Thyroid gland (tissue), 4 donors: ENCODE data around the gene AMOT. TPM values are rescaled to one million over a fixed set of nuclear protein-coding genes. Genes with fewer than 3 reads are reported as not detected.
A peak's percentile ranks its signal among the peaks of the same experiment; 100 is the strongest.

Experiments
- DNase-seq, 2 donors: peaks; one replicate each; pipeline ENCODE4 v3.0.0-alpha.2; 2019
- H3K27ac ChIP-seq, 3 donors: fragments of 200-600 bp; sonication (generic); 1 replicate in 2 of 3; 2 replicates in 1 of 3; pipeline ENCODE4 v1.5.1; 2016 to 2019; ENCODE audit warnings: mild to moderate bottlenecking in 1 of 3, moderate library complexity in 1 of 3
- H3K27me3 ChIP-seq: fragments of 200-600 bp; sonication (generic); one replicate; pipeline ENCODE4 v1.5.1; 2019
- H3K36me3 ChIP-seq, 2 donors: fragments of 200-600 bp; sonication (generic); one replicate each; pipeline ENCODE4 v1.5.1; 2016 to 2019
- H3K4me1 ChIP-seq, 2 donors: fragments of 200-600 bp; sonication (generic); one replicate each; pipeline ENCODE4 v1.5.1; 2017 to 2019
- H3K4me3 ChIP-seq, 3 donors: fragments of 200-600 bp; sonication (generic); replicated peaks in 1 of 3; 1 replicate in 2 of 3; 2 replicates in 1 of 3; pipeline ENCODE4 v1.5.1; 2016; ENCODE audit warnings: mild to moderate bottlenecking in 1 of 3
- H3K9me3 ChIP-seq: fragments of 200-600 bp; sonication (generic); one replicate; pipeline ENCODE4 v1.5.1; 2017
- POLR2A ChIP-seq, 2 donors: fragments of 450-650 bp; IDR thresholded peaks; one replicate each; pipeline ENCODE4 v1.6.1; 2017; ENCODE audit warnings: antibody characterized with exemption in 2 of 2, mild to moderate bottlenecking in 2 of 2, moderate library complexity in 1 of 2
- WGBS, 2 donors: methylation state at CpG; one replicate each; pipeline ENCODE4 v1.1.5; 2017; 5-methylcytosine and 5-hydroxymethylcytosine counted together
- intact Hi-C: fragments of 100-400 bp; cut with DNase I; formaldehyde crosslinking; loops from one replicate; pipeline ENCODE4 v1.15.1; 2023
- total RNA-seq, 4 donors: library from RNA; depleted of rRNA; stranded (reverse); fragments of >200 nt; gene quantifications; one replicate each; pipeline ENCODE4 v1.2.3, GENCODE V29; 2016
- TF ChIP-seq, protein P1 (sequence below), 6 experiments: fragments of 200-600 bp in 3 of 6; fragments of 450-650 bp in 3 of 6; sonication (generic) in 3 of 6; IDR thresholded peaks; one replicate each; pipeline ENCODE4 v1.5.1; 2016 to 2019; ENCODE audit warnings: antibody characterized with exemption in 6 of 6, mild to moderate bottlenecking in 2 of 6, inconsistent platforms in 1 of 6, moderate library complexity in 1 of 6

Gene AMOT
- total RNA-seq, 4 donors from 2014 or later, result 8.0 to 20.7 (median 14.1) TPM

DNA sequence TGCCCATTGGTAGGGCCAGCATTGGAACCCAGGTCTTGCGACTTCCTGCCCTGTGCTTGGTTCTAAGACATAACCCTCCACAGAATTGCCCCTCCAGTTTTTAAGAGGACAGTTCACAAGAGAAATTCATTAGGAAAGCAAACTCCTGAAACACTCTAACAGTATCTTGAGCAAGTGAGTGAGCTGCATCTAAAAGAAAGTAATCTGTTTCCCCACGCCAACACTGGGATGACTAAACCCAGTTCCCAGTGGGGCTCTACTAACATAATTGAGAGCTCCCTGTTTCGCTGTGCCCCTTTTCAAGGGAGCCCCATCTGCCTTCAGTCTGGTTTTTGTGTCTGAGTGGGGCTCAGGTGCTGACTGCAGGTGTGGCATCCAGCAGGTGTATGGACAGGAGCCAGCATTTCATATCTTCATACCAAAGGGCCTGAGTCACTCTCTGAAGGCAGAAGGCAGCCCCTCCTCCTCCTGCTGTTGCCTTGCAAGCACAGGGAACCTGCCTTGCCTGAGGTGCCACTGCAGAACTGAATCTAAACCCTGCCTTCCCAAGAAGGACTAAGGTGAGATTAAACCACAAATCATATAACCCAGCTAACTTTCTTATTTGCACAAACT, 8.0 kb downstream of the AMOT start:
- no peaks in the 10 kb centered on the region for H3K27me3 ChIP-seq
- peak; percentile 82 to 83 for DNase-seq
- H3K4me3 ChIP-seq, result no peak overlapping the region
- TF ChIP-seq, protein P1, sequence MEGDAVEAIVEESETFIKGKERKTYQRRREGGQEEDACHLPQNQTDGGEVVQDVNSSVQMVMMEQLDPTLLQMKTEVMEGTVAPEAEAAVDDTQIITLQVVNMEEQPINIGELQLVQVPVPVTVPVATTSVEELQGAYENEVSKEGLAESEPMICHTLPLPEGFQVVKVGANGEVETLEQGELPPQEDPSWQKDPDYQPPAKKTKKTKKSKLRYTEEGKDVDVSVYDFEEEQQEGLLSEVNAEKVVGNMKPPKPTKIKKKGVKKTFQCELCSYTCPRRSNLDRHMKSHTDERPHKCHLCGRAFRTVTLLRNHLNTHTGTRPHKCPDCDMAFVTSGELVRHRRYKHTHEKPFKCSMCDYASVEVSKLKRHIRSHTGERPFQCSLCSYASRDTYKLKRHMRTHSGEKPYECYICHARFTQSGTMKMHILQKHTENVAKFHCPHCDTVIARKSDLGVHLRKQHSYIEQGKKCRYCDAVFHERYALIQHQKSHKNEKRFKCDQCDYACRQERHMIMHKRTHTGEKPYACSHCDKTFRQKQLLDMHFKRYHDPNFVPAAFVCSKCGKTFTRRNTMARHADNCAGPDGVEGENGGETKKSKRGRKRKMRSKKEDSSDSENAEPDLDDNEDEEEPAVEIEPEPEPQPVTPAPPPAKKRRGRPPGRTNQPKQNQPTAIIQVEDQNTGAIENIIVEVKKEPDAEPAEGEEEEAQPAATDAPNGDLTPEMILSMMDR (IDR thresholded peaks at IDR 0.05), result no peak
- no peak for TF ChIP-seq POLR2A (IDR thresholded peaks at IDR 0.05)
- H3K9me3 ChIP-seq, result no peaks in the 10 kb centered on the region
- intact Hi-C loops, result no loop called here
- no peak overlapping the region for H3K27ac ChIP-seq
- H3K4me1 ChIP-seq, result peaks cover 0 to 4% of the 10 kb centered on the region in 2 donors
- H3K36me3 ChIP-seq, result no peaks in the 10 kb centered on the region
- WGBS, 2 donors, result 61 to 81% methylated on average over 3 of the region's 3 CpGs

DNA sequence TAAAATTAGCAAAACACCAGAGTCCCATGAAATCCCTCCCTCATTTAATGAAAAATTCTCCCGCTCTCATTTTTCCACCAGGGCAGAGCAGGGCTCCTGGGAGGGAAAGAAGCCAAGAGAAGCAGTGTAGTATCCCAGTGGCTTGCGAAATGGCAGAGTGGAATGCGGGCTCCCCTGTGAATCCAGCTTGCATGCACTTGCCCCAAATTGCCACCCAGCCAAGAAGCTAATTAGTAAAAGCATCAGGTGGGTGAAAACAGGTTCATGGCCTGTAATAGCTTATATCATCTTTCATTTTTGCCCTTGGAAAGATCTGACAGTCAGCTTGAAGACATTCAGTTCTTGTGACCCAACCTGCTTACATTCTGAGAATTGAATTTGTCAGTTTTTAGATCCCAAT, 10.1 kb downstream of the AMOT start:
- no peaks in the 10 kb centered on the region for H3K9me3 ChIP-seq
- DNase-seq, result no peak
- H3K4me1 ChIP-seq, result peaks cover 0 to 4% of the 10 kb centered on the region in 2 donors
- H3K36me3 ChIP-seq, result no peaks in the 10 kb centered on the region
- WGBS, 2 donors, result 93 to 94% methylated on average over 3 of the region's 3 CpGs
- no peak overlapping the region for H3K4me3 ChIP-seq
- no peak overlapping the region for H3K27ac ChIP-seq
- H3K27me3 ChIP-seq, result no peaks in the 10 kb centered on the region
- no peak for TF ChIP-seq POLR2A (IDR thresholded peaks at IDR 0.05)
- TF ChIP-seq, protein P1 (IDR thresholded peaks at IDR 0.05), result no peak
- intact Hi-C loops, result no loop called here

GRCh38 chrX:112827292-112827903, 13.2 kb downstream of the AMOT start:
- no peaks in the 10 kb centered on the region for H3K27me3 ChIP-seq
- H3K36me3 ChIP-seq, result no peaks in the 10 kb centered on the region
- no peak overlapping the region for H3K4me3 ChIP-seq
- no peak for DNase-seq
- 100% methylated on average over 1 of the region's 1 CpG for WGBS, 2 donors
- intact Hi-C loops, result no loop called here
- H3K4me1 ChIP-seq, result no peaks in the 10 kb centered on the region
- H3K9me3 ChIP-seq, result no peaks in the 10 kb centered on the region
- no peak overlapping the region for H3K27ac ChIP-seq
- TF ChIP-seq, protein P1 (IDR thresholded peaks at IDR 0.05), result no peak
- TF ChIP-seq POLR2A (IDR thresholded peaks at IDR 0.05), result no peak

- TF ChIP-seq, protein P1 (IDR thresholded peaks at IDR 0.05), result no peak
- no peak for TF ChIP-seq POLR2A (IDR thresholded peaks at IDR 0.05)
- H3K36me3 ChIP-seq, result no peaks in the 10 kb centered on the region
- no peak for DNase-seq
- no peaks in the 10 kb centered on the region for H3K27me3 ChIP-seq
- H3K27ac ChIP-seq, result no peak overlapping the region
- H3K4me1 ChIP-seq, result peaks cover 0 to 1% of the 10 kb centered on the region in 2 donors
- H3K4me3 ChIP-seq, result no peak overlapping the region
- H3K9me3 ChIP-seq, result no peaks in the 10 kb centered on the region
- intact Hi-C loops, result no loop called here
Measured at GRCh38 chrX:112826023-112826422, 14.6 kb downstream of the AMOT start.

- H3K4me1 ChIP-seq, result peaks cover 12 to 30% of the 10 kb centered on the region in 2 donors
- intact Hi-C loops, result no loop called here
- WGBS, 2 donors, result 89 to 97% methylated on average over 6 of the region's 7 CpGs
- TF ChIP-seq, protein P1 (IDR thresholded peaks at IDR 0.05), result no peak
- TF ChIP-seq POLR2A (IDR thresholded peaks at IDR 0.05), result no peak
- no peak for DNase-seq
- H3K9me3 ChIP-seq, result no peaks in the 10 kb centered on the region
- H3K27me3 ChIP-seq, result no peaks in the 10 kb centered on the region
- no peak overlapping the region for H3K27ac ChIP-seq
- no peaks in the 10 kb centered on the region for H3K36me3 ChIP-seq
- H3K4me3 ChIP-seq, result no peak overlapping the region
Measured at GRCh38 chrX:112822892-112823291, 17.7 kb downstream of the AMOT start.
